UCSD-AML1 (cell line): Measurements from ENCODE around the gene KCNA10.

Source experiments
- DNase-seq: peaks from one replicate; lab custom pipeline; 2025; ENCODE audit not compliant: unreplicated experiment; lab: John Stamatoyannopoulos, UW

The KCNA10 gene

GRCh38 chr1:110478886-110479285, 40.1 kb downstream of the KCNA10 start:
- DNase-seq = no peak

- no peak for DNase-seq
Measured at GRCh38 chr1:110477967-110478640, 40.9 kb downstream of the KCNA10 start.

GRCh38 chr1:110477445-110477957, 41.5 kb downstream of the KCNA10 start:
- DNase-seq = no peak

- DNase-seq = no peak
Measured at GRCh38 chr1:110477041-110477440, 41.9 kb downstream of the KCNA10 start.

- DNase-seq = no peak
Measured at GRCh38 chr1:110476028-110476765, 42.8 kb downstream of the KCNA10 start.

GRCh38 chr1:110475362-110476027, 43.5 kb downstream of the KCNA10 start:
- no peak for DNase-seq

- DNase-seq = no peak
Measured at GRCh38 chr1:110474444-110474843, 44.5 kb downstream of the KCNA10 start.

- no peak for DNase-seq
Measured at GRCh38 chr1:110472546-110472945, 46.4 kb downstream of the KCNA10 start.

GRCh38 chr1:110471131-110471530, 47.8 kb downstream of the KCNA10 start:
- no peak for DNase-seq
